GM23338 (cell line): ENCODE measurements around the gene RUNX3. TPM values are rescaled to one million over a fixed set of nuclear protein-coding genes. Genes with fewer than 3 reads are reported as not detected.

ENCODE experiments used
- EZH2 ChIP-seq: fragments of 200-600 bp; sonication (generic); IDR thresholded peaks from one replicate; pipeline ENCODE4 v1.8.0; 2017; ENCODE audit warnings: antibody characterized with exemption, mild to moderate bottlenecking, low read depth; ENCODE audit not compliant: unreplicated experiment
- EZH2phosphoT487 ChIP-seq: fragments of 200-600 bp; sonication (generic); IDR thresholded peaks from one replicate; pipeline ENCODE4 v1.8.1; 2018; ENCODE audit warnings: antibody characterized with exemption; ENCODE audit not compliant: unreplicated experiment
- ZNF331 ChIP-seq: fragments of 250-450 bp; sonication (Bioruptor Pico); IDR thresholded peaks from 2 replicates; pipeline ENCODE4 v1.5.0; 2020; ENCODE audit warnings: low read depth, mild to moderate bottlenecking, moderate library complexity
- polyA plus RNA-seq: library from polyadenylated mRNA; unstranded; fragments of >200 nt; fragmentation: Nextera tagmentation; extraction: Ambion mirVana; gene quantifications from 2 replicates; pipeline ENCODE4 v1.2.1, GENCODE V29; 2016
- total RNA-seq: library from RNA; depleted of rRNA; stranded (reverse); fragments of >200 nt; shearing (Covaris generic); gene quantifications from 2 replicates; pipeline ENCODE4 v1.2.3, GENCODE V29; 2014
- TF ChIP-seq, protein P1 (sequence below): fragments of 250-450 bp; sonication (Bioruptor Pico); IDR thresholded peaks from 2 replicates; pipeline ENCODE4 v1.5.0; 2020; ENCODE audit warnings: mild to moderate bottlenecking, moderate library complexity
- TF ChIP-seq, protein P2 (sequence below), 2 experiments: fragments of 200-600 bp in 1 of 2; sonication (generic) in 1 of 2; conservative IDR thresholded peaks; 2 replicates each; pipeline versions ENCODE4 v1.5.1 to v1.6.1; 2016 to 2017; ENCODE audit warnings: antibody characterized with exemption in 2 of 2, low read depth in 2 of 2, mild to moderate bottlenecking in 2 of 2, moderate library complexity in 1 of 2
- TF ChIP-seq, protein P3 (sequence below): IDR thresholded peaks from 2 replicates; pipeline ENCODE4 v1.6.1; 2016; ENCODE audit warnings: antibody characterized with exemption

The RUNX3 gene
- total and polyA plus RNA-seq, 2 experiments from 2014 or later, result 0.23 to 0.73 TPM

DNA sequence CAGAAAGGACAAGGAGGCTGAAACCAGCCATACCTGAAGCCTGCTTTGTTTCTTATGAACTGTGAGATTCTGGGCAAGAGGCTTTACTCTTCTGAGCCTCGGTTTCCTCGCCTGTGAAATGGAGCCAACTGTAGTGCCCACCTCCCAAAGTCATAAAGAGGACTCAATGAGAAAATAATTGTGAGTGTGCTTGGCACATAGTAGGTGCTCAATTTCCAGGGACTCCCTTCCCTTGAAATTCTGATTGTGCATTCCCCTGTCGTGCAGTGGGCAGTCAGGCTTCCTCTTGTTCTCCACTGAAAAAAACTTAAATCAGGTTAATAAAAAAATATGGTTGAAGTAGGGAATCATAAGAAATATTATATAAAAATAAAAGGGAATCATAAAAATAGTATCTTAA, 37.5 kb upstream of the RUNX3 start (continued):
- TF ChIP-seq, protein P1, sequence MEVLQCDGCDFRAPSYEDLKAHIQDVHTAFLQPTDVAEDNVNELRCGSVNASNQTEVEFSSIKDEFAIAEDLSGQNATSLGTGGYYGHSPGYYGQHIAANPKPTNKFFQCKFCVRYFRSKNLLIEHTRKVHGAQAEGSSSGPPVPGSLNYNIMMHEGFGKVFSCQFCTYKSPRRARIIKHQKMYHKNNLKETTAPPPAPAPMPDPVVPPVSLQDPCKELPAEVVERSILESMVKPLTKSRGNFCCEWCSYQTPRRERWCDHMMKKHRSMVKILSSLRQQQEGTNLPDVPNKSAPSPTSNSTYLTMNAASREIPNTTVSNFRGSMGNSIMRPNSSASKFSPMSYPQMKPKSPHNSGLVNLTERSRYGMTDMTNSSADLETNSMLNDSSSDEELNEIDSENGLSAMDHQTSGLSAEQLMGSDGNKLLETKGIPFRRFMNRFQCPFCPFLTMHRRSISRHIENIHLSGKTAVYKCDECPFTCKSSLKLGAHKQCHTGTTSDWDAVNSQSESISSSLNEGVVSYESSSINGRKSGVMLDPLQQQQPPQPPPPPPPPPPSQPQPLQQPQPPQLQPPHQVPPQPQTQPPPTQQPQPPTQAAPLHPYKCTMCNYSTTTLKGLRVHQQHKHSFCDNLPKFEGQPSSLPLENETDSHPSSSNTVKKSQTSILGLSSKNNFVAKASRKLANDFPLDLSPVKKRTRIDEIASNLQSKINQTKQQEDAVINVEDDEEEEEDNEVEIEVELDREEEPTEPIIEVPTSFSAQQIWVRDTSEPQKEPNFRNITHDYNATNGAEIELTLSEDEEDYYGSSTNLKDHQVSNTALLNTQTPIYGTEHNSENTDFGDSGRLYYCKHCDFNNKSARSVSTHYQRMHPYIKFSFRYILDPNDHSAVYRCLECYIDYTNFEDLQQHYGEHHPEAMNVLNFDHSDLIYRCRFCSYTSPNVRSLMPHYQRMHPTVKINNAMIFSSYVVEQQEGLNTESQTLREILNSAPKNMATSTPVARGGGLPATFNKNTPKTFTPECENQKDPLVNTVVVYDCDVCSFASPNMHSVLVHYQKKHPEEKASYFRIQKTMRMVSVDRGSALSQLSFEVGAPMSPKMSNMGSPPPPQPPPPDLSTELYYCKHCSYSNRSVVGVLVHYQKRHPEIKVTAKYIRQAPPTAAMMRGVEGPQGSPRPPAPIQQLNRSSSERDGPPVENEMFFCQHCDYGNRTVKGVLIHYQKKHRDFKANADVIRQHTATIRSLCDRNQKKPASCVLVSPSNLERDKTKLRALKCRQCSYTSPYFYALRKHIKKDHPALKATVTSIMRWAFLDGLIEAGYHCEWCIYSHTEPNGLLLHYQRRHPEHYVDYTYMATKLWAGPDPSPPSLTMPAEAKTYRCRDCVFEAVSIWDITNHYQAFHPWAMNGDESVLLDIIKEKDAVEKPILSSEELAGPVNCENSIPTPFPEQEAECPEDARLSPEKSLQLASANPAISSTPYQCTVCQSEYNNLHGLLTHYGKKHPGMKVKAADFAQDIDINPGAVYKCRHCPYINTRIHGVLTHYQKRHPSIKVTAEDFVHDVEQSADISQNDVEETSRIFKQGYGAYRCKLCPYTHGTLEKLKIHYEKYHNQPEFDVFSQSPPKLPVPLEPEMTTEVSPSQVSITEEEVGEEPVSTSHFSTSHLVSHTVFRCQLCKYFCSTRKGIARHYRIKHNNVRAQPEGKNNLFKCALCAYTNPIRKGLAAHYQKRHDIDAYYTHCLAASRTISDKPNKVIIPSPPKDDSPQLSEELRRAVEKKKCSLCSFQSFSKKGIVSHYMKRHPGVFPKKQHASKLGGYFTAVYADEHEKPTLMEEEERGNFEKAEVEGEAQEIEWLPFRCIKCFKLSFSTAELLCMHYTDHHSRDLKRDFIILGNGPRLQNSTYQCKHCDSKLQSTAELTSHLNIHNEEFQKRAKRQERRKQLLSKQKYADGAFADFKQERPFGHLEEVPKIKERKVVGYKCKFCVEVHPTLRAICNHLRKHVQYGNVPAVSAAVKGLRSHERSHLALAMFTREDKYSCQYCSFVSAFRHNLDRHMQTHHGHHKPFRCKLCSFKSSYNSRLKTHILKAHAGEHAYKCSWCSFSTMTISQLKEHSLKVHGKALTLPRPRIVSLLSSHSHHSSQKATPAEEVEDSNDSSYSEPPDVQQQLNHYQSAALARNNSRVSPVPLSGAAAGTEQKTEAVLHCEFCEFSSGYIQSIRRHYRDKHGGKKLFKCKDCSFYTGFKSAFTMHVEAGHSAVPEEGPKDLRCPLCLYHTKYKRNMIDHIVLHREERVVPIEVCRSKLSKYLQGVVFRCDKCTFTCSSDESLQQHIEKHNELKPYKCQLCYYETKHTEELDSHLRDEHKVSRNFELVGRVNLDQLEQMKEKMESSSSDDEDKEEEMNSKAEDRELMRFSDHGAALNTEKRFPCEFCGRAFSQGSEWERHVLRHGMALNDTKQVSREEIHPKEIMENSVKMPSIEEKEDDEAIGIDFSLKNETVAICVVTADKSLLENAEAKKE (CRISPR knock-in tag), result no peak
- TF ChIP-seq EZH2phosphoT487 (no peak), EZH2 (no peak), ZNF331 (CRISPR knock-in tag) (no peak)
- TF ChIP-seq, protein P2, sequence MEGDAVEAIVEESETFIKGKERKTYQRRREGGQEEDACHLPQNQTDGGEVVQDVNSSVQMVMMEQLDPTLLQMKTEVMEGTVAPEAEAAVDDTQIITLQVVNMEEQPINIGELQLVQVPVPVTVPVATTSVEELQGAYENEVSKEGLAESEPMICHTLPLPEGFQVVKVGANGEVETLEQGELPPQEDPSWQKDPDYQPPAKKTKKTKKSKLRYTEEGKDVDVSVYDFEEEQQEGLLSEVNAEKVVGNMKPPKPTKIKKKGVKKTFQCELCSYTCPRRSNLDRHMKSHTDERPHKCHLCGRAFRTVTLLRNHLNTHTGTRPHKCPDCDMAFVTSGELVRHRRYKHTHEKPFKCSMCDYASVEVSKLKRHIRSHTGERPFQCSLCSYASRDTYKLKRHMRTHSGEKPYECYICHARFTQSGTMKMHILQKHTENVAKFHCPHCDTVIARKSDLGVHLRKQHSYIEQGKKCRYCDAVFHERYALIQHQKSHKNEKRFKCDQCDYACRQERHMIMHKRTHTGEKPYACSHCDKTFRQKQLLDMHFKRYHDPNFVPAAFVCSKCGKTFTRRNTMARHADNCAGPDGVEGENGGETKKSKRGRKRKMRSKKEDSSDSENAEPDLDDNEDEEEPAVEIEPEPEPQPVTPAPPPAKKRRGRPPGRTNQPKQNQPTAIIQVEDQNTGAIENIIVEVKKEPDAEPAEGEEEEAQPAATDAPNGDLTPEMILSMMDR (conservative IDR thresholded peaks at IDR 0.05; ENCODE audit: low read depth in 2 of 2), result no peak
- TF ChIP-seq, protein P3, sequence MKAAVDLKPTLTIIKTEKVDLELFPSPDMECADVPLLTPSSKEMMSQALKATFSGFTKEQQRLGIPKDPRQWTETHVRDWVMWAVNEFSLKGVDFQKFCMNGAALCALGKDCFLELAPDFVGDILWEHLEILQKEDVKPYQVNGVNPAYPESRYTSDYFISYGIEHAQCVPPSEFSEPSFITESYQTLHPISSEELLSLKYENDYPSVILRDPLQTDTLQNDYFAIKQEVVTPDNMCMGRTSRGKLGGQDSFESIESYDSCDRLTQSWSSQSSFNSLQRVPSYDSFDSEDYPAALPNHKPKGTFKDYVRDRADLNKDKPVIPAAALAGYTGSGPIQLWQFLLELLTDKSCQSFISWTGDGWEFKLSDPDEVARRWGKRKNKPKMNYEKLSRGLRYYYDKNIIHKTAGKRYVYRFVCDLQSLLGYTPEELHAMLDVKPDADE, result no peak
